Activated B cell treated with CpG ODN at 0.5 μM for 24 hours (primary cell): ENCODE results near the gene RCN1. TPM values are rescaled to one million over a fixed set of nuclear protein-coding genes. Genes with fewer than 3 reads are reported as not detected.
"Not testable (repeated sequence)": the region's sequence is repeated elsewhere in the genome, so short reads cannot be mapped to it uniquely, and the experiment has no call there.

Experiments
- ATAC-seq: fragments of 200-7000 bp; cut with Tn5 transposase; one replicate; pipeline ENCODE4 v1.10.0; 2021; ENCODE audit warnings: low read depth, mild to moderate bottlenecking, moderate library complexity
- CTCF ChIA-PET: fragments of 350-600 bp; sonication (Branson Sonifier 250); formaldehyde crosslinking; loops from one replicate; lab custom pipeline; 2021; ENCODE audit warnings: antibody characterized with exemption; lab: Charles Lee
- POLR2A ChIA-PET: fragments of 350-600 bp; sonication (Branson Sonifier 250); formaldehyde crosslinking; loops from one replicate; lab custom pipeline; 2021; ENCODE audit warnings: antibody characterized with exemption; lab: Charles Lee
- DNase-seq: peaks from one replicate; pipeline ENCODE4 v3.0.0; 2022
- H3K27ac Mint-ChIP-seq: one replicate; pipeline ENCODE4 v1.8.0; 2020; ENCODE audit warnings: mixed read lengths
- H3K27me3 Mint-ChIP-seq: one replicate; pipeline ENCODE4 v1.8.0; 2021; ENCODE audit warnings: mixed read lengths
- H3K36me3 Mint-ChIP-seq: one replicate; pipeline ENCODE4 v1.8.0; 2021; ENCODE audit warnings: low read depth, mixed read lengths
- H3K4me1 Mint-ChIP-seq: one replicate; pipeline ENCODE4 v1.8.0; 2021; ENCODE audit warnings: mixed read lengths
- H3K4me3 Mint-ChIP-seq: one replicate; pipeline ENCODE4 v1.8.0; 2020; ENCODE audit warnings: mild to moderate bottlenecking, mixed read lengths
- H3K9me3 Mint-ChIP-seq: one replicate; pipeline ENCODE4 v1.8.0; 2020; ENCODE audit warnings: mixed read lengths
- intact Hi-C: fragments of 100-400 bp; cut with micrococcal nuclease; formaldehyde crosslinking; loops from one replicate; pipeline ENCODE4 v1.15.1; 2024
- total RNA-seq: library from RNA; stranded (reverse); gene quantifications from 2 replicates; pipeline ENCODE4 v1.2.3, GENCODE V29; 2022
- TF ChIP-seq, protein P1 (sequence below): fragments of 200-600 bp; IDR thresholded peaks from one replicate; pipeline ENCODE4 v1.8.0; 2022; ENCODE audit warnings: antibody characterized with exemption, mild to moderate bottlenecking

RCN1 gene
- total RNA-seq, 1 donor from 2014 or later, result 15.8 TPM

GRCh38 chr11:32113200-32113919 is 22.5 kb downstream of the RCN1 start:
- CTCF ChIA-PET, result no interaction called here
- no peaks in the 10 kb centered on the region for H3K9me3 Mint-ChIP-seq
- H3K36me3 Mint-ChIP-seq, result no peaks in the 10 kb centered on the region
- no peaks in the 10 kb centered on the region for H3K4me1 Mint-ChIP-seq
- ATAC-seq (no peak), DNase-seq (no peak)
- H3K27ac Mint-ChIP-seq, result no peak overlapping the region
- no peak overlapping the region for H3K4me3 Mint-ChIP-seq
- TF ChIP-seq, protein P1, sequence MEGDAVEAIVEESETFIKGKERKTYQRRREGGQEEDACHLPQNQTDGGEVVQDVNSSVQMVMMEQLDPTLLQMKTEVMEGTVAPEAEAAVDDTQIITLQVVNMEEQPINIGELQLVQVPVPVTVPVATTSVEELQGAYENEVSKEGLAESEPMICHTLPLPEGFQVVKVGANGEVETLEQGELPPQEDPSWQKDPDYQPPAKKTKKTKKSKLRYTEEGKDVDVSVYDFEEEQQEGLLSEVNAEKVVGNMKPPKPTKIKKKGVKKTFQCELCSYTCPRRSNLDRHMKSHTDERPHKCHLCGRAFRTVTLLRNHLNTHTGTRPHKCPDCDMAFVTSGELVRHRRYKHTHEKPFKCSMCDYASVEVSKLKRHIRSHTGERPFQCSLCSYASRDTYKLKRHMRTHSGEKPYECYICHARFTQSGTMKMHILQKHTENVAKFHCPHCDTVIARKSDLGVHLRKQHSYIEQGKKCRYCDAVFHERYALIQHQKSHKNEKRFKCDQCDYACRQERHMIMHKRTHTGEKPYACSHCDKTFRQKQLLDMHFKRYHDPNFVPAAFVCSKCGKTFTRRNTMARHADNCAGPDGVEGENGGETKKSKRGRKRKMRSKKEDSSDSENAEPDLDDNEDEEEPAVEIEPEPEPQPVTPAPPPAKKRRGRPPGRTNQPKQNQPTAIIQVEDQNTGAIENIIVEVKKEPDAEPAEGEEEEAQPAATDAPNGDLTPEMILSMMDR, result no peak
- intact Hi-C loops, result no loop called here
- POLR2A ChIA-PET, result no interaction called here
- peaks cover 8% of the 10 kb centered on the region for H3K27me3 Mint-ChIP-seq

GRCh38 chr11:32113920-32114203 is 23.0 kb downstream of the RCN1 start:
- no peak for DNase-seq
- Mint-ChIP-seq H3K36me3 (no peaks in the 10 kb centered on the region), H3K4me1 (no peaks in the 10 kb centered on the region), H3K9me3 (no peaks in the 10 kb centered on the region), H3K27ac (no peak overlapping the region), H3K27me3 (peaks cover 8% of the 10 kb centered on the region), H3K4me3 (no peak overlapping the region)
- ATAC-seq, result no peak
- POLR2A ChIA-PET, result no interaction called here
- CTCF ChIA-PET, result no interaction called here
- intact Hi-C loops, result no loop called here
- TF ChIP-seq, protein P1, result no peak

GRCh38 chr11:32115446-32115845 is 24.6 kb downstream of the RCN1 start:
- POLR2A ChIA-PET, result no interaction called here
- no peaks in the 10 kb centered on the region for H3K36me3 Mint-ChIP-seq
- H3K27me3 Mint-ChIP-seq, result peaks cover 8% of the 10 kb centered on the region
- CTCF ChIA-PET, result no interaction called here
- intact Hi-C loops, result no loop called here
- ATAC-seq (no peak), DNase-seq (no peak)
- H3K4me1 Mint-ChIP-seq, result no peaks in the 10 kb centered on the region
- no peak overlapping the region for H3K27ac Mint-ChIP-seq
- H3K9me3 Mint-ChIP-seq, result no peaks in the 10 kb centered on the region
- H3K4me3 Mint-ChIP-seq, result no peak overlapping the region
- TF ChIP-seq, protein P1, result no peak

DNA sequence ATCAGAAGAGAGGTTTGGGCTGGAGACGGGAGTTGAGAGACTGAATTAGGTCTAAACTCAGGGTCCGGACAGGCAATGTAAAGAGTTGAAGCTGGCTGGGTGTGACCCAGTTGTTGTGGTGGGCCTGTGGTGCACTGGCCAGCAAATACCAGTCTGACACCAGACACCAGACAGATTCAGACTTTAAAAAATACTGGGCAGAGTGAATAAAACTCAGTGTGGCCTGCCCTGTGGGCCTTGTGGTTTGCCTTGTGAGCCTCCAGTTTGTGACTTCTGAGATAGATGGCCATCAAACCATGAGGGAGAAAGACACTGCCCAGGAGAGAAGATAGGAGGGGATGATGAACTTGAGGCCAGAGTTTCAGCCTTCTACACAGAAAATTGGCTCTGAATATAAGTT is 25.8 kb downstream of the RCN1 start:
- DNase-seq (no peak), ATAC-seq (no peak)
- ChIA-PET POLR2A (no interaction called here), CTCF (no interaction called here)
- Mint-ChIP-seq H3K27ac (no peak overlapping the region), H3K27me3 (peaks cover 10% of the 10 kb centered on the region), H3K4me1 (no peaks in the 10 kb centered on the region), H3K4me3 (no peak overlapping the region), H3K9me3 (no peaks in the 10 kb centered on the region), H3K36me3 (no peaks in the 10 kb centered on the region)
- intact Hi-C loops, result no loop called here
- TF ChIP-seq, protein P1, result no peak

- H3K27ac Mint-ChIP-seq, result no peak overlapping the region
- CTCF ChIA-PET, result no interaction called here
- no peaks in the 10 kb centered on the region for H3K4me1 Mint-ChIP-seq
Measured at GRCh38 chr11:32118025-32118974, 27.4 kb downstream of the RCN1 start.

GRCh38 chr11:32119139-32119538 is 28.3 kb downstream of the RCN1 start:
- H3K36me3 Mint-ChIP-seq, ATAC-seq, DNase-seq, CTCF ChIA-PET, H3K4me3 Mint-ChIP-seq, H3K27ac Mint-ChIP-seq, H3K9me3 Mint-ChIP-seq, H3K4me1 Mint-ChIP-seq, intact Hi-C loops: not testable (repeated sequence)
- H3K27me3 Mint-ChIP-seq, result peaks cover 16% of the 10 kb centered on the region
- POLR2A ChIA-PET, result interaction anchor here (0.7 kb wide), 1 partner anchor 27 kb away, joined by 4 read pairs; no protein-coding TSS in a partner anchor

More at GRCh38 chr11:32118025-32118974, 27.4 kb downstream of the RCN1 start:
- intact Hi-C loops, result no loop called here
- H3K9me3 Mint-ChIP-seq, result no peaks in the 10 kb centered on the region
- peaks cover 14% of the 10 kb centered on the region for H3K27me3 Mint-ChIP-seq
- H3K4me3 Mint-ChIP-seq, result no peak overlapping the region
- POLR2A ChIA-PET, result no interaction called here
- ATAC-seq (no peak), DNase-seq (no peak)
- TF ChIP-seq, protein P1, result no peak
- H3K36me3 Mint-ChIP-seq, result no peaks in the 10 kb centered on the region
